Stimulated activated CD8-positive, alpha-beta memory T cell treated with anti-CD3 and anti-CD28 coated beads, Interleukin-4, amount 100 ng/mL, for 4 hours (primary cell): ENCODE measurements around the gene NACC1.
A peak's percentile ranks its signal among the peaks of the same experiment; 100 is the strongest.

Experiments used
- DNase-seq, 2 donors: peaks; one replicate each; pipeline ENCODE4 v3.0.0-alpha.2; 2020; ENCODE audit warnings: low read depth in 2 of 2, low spot score in 1 of 2

Gene NACC1

DNA sequence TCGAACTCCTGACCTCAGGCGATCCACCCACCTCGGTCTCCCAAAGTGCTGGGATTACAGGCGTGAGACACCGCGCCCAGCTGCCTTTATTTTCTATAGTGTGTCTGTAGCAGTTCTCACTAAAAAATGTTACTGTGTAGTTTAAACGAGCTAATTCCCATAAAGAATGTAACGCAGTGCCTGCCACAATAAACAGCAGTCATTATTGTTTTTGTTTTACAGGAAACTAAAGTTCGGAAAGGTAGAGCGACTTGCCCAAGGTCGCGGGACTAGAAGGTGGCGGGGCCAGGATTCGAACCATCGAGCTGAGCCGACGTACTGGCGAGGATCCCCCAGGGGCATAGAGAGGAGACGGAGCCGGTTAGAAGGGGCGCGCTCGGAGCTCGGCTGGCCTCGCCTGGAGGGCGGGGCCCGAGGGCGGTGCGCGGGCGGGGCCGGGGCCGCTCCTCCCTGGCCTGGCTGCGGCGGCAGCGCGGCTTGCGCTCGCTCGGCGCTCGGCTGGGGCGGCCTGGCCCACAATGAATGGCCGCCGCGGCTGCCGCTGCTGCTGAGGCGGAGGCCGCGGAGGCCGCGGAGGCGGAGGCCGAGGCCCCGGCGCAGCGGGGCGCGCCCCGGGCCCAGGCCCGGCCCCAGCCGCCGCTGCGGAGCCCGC, at the start of gene NACC1:
Gene NACC1, plus strand, starts transcription at position 493 of the 652 bp plus-strand sequence. CDS start 16,944 bp downstream, outside the sequence.
- DNase-seq: peak; percentile 65 to 81

DNA sequence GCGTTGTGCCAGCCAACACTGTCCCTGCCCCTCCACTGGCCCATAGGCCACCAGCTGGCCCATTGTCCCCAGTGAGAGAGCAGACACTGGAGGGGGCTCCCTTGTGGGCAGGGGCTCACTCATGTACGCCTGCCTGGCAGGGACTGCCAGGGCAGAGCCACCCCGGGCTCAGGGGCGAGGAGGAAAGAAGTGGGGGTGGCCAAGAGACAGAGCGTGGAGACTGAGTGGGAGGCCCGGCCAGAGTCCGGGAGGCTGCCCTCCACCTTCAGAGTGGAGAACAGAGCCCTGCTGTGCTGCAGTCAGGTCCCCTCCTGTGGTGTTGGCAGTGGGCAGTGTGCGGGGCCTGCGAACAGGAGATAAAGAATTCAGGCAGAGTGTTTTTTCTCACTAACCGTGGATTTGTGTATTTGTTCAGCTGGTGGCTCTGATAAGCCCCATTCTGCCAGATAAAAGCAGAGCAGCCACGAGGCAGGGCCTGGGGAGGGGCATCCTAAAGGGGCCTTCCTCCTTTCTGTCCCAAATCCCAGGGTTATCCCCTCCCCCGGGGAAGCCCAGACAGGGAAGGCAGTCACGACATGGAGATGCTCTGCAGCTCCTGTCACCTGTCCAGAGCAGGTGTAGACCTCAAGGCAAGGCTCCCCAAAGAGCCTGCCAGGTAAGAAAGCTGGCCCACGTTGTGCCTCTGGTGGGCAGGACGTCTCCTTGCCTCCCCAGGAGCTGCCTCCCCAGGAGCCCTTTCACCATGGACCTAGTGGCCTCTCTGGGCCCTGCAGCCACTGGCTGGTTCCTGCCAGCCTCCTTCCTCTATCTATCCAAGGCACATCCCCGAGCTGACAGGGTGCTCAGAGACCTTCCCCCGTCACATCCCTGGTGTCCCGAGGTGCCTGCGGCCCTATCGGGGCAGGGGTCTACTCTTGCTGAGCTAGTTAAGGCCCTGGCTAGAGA, 48.4 kb upstream of the NACC1 start:
- DNase-seq: no peak

DNA sequence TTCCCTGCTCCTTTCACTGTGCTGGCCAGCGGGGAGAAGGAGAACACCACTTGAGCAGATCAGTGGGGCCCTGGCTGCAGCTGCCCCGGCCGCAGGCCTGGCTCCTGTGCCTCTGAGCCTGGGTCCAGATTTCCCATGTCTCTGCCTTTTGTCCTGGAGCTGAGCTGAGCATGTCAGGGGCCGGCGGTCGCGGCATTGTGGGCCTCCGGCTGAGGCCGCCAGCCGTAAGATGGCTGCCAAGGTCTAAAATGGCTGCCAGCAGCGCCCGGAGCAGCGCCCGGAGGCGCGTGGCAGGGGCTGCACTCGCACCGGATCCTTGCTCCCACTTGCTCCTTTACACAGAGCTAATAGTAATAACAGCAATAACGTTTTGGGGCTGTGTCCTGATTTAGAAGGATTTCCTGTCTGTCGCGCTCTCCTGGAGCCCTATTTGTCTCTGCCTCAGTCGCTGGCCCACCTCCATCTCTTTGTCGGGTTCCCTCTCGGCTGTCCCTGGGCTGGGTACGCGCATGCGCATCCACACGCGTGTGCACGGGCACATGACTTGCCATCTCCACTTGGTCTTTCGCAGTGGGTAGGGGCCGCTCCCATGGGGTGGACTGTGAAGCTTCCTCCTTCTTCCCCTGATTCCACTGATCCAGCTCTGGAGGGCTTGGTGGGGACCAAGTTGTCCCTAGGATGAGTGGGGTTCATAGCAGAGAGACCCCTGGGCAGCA, 47.5 kb upstream of the NACC1 start:
- DNase-seq: no peak

DNA sequence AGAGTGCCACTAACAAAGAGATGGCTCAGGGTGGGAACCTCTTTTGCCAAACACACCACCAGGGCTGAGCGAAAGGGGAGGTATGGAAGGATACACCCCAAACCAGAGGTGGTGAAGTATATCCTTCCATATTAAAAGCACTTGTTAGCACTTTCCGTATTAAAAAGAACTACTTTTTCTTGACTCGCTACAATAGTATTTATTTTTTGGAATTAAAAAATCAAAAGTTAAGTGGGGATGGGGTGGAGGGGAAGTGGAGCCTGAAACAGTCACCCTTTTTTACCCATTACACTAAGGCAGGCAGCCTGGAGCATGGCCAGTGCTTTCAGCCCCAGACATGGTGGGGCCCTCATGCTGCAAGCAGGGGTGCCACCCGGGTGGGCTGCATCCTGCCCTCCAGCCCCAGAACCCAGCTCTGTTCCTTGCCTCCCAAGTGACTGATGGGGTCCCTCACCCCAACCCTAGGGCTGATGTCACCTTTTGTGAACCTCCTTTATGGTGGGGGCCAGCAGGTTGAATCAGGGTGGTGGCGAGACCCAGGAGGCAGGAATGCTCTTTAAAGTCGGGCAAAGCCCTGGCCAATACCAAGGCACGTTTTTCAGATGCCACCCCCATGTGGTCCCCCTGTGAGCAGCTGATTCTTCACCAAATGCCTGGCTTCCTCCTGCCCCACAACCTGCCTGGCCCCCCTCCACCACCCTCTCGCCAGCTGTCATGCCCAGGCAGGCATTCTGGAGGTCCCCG, 46.4 kb upstream of the NACC1 start:
- DNase-seq: no peak

DNA sequence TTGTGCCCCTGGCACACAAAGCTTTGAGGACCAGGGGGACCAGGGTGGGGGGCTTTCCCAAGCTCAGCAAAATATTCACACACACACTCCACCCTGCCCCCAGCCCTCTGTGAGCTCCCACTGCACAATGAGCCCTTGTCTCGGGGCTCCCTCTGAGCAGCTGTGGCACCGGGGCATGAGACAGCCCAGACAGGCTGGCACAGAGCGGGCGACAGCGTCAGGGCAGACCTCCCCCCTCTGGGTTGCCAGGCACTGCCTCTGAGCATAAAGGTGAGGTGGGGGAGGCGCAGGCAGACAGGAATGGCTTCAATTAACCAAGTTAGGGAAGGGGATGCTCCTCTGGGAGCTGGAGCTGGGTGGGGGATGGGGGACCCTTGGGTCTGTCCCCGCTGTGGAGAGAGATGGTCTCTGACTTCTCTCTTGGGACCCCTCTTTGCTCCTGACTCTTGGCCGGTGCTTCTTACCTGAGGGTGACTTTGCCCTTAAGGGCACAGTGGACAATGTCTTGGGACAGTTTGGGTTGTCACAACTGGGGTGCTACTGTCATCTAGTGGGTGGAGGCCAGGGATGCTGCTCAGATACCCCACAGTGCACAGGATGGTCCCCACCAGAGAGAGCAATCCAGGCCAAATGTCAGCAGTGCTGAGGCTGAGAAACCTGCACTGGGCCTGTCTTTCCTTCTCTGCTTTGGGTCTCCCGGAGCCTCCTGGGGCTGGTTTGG, 45.7 kb upstream of the NACC1 start:
- DNase-seq: no peak

DNA sequence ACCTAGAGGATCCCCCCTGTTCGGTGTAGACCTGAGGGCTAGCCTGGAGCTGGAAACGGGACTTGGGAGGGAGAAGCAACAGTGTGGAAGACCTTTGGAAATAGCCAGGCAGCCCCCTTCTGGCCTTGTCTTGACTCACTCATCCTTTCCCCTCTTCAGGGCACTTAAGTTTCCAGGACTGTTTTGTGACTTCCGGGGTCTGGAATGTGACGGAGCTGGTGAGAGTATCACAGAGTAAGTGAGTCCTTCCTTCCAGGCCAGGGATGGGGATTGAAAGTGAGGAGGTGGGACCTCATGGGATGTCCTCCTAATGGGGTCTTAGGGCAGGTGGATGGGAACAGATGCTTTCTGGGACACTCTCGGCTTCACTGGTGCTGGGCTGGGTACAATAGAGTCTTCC, 44.8 kb upstream of the NACC1 start:
- DNase-seq: no peak

DNA sequence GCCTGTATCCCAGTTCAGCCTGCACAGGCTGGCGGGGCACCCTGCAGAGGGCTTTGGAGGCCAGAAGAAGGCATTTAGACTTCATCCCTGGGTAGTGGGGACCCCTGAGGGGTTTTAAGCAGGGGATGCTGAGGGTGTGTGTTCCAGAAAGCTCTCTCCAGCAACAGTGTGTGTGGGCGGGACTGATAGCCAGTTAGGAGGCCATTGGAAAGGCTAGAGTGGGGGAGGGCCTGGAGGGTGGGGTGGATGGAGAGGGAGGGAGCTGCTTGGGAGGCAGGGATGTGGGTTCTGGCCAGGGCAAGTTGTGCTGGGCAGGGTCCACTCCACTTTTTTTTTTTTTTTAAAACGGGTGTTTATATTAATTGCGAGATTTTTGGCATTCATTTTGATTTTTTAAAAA, 43.7 kb upstream of the NACC1 start:
- no peak for DNase-seq

DNA sequence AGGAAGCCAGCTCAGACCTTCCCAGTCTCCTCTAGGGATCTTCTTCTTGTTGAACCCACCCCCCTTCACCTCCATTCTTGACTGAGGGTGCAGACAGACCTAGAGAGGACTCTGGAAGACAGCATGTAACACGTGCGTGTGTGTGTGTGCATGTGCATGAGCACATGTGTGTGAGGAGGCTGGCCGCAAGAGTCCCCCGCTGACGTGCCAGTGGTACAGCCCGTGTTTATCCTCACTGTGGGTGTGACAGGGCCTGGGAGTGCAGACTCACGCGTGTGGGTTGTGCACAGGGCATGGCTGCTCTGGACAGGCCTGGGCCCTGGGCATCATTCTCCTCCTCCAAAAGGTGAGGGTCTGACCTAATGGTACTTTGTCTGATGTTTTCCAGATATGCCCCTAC, 41.7 kb upstream of the NACC1 start:
- no peak for DNase-seq

DNA sequence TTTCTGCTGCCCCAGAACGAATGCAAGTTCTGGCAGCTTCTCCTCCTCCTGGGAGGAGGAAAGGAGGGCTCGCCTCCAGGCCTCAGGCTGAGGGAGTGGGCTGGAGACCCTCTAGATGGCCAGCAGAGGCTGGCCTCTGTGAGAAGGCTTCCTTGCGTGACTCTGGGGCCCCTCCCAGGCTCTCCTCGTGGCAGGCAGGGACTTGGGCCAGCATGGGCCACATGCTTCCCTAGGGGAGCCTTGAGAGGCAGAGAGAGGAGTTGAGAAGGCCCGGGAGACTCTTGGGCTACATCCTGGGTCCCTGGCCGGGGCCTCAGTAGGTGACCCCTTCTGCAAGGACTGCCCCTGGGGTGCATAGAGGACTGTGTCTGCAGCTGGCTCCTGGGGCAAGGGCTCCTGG, 41.3 kb upstream of the NACC1 start:
- DNase-seq: no peak

DNA sequence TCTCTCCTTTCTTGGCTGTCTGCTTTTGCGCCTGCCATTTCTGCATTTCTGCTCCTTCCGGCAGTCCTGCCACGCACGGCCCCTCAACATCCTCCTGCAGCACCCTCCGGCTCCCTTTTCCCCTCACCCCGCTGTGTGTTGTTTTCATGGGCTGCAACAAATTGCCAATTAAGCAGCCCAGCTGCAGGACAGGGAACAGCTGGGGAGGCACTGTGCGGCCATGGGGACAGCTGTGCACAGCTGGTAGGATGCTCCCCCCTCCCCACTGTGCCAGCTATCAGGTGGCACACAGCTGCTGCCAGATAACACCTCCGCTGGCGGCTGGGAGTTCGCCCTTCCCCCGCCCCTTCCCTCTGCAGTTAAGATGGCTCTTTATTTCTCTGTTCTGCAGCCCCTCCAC, 40.8 kb upstream of the NACC1 start:
- no peak for DNase-seq

DNA sequence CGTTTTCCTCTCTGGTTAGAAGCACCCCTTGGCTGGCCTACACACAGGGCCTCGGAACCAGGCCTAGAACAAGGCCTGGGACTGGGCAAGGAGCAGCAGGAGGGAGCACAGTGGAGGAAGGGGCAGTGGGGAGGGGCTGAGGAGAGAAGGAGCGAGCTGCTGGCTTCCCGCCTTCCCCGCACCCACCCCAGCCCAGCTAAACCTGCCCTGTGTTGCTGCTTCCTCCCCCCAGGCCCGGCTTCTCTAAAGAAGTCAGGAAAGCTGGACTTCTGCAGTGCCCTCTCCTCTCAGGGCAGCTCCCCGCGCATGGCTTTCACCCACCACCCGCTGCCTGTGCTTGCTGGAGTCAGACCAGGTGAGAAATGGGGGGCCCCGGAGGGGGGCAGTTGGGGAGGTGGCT, 39.7 kb upstream of the NACC1 start:
- no peak for DNase-seq

DNA sequence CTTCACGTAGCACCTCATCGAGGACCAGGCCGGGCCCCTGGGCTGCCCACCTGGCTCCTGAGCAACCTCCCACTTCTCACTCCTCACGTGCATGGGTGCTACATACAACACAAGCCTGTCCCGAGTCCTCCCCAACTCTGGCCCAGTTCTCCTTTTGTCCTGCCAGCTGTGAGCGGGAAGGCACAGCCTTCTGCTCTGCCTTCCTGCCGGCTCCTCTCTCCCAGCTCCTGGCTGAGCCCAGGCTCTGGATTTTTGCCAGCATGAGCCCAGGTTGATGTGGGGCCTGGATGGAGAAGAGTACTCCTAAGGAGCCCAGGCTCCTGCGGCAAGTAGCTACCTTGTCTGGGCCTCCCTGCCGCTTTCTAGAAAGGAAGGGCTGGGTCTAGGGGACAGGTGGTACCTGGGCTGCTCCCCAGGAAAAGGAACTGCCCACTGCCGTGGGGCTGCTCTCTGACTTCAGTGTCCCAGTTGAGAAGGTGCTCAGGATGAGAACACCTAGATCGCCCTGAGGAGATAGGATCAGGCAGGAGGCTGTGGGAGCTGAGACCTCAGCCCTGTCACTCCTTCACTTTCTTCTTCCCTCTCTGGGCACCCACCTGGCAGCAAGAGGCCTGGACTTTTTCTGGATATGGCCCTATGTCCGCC, 39.0 kb upstream of the NACC1 start:
- no peak for DNase-seq

DNA sequence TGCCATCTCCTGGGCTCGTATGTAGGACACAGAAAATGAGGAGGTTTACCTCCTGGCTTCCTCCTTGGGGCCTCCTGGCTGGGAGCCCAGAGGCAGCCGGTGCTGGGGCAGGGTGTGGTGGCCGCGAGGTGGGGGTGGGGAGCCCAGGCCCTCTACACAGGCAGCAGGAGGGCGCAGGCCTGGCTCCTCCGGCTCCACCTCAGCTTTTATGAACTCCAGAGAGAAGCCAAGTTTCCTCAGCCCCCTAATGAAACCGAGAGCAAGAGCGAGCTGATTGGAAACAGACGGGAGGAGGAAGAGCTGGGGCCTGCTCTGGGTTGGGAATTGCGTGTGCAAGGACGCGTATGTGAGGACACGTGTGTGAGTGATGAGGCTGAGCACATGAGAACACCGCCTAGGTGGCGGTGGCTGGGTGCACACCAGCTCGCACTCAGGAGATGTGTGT, 38.5 kb upstream of the NACC1 start:
- DNase-seq: no peak

DNA sequence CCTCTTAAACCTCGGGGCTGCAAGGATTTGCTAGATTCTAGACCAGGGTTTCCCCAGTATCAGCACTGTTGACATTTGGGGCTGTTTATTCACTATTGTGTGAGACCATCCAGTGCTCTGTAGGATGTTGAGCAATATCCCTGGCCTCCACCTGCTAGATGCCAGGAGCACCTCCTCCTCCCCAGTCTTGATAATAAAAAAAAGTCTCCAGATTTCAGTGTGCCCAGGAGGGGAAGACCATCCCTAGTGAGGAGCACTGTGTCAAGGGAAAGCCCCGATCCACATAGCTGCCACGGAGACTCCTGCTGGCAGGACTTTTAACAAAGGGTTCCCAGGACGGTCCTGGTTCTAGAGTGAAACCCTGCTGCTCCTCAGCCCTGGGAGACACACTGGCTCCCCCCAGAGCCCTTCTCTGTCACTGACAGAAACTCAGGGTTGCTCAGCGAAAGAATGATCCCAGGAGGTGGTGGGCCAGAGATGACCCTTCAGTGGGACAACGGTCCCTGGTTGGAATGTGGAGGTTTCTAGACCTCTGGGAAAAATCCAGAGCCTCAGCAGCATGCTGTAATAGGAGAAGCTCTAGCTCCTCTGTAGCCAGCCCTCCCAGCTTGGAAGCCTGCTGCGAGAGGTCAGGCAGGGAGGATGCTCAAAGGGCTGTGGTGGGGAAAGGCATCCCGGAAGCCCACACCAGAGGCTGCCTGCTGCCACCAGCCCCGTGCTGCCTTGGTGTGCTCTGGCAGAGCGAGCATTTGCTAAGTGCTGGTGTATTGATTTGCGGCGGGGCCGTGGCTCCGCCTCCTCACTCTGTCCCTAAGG, 35.7 kb upstream of the NACC1 start:
- no peak for DNase-seq

DNA sequence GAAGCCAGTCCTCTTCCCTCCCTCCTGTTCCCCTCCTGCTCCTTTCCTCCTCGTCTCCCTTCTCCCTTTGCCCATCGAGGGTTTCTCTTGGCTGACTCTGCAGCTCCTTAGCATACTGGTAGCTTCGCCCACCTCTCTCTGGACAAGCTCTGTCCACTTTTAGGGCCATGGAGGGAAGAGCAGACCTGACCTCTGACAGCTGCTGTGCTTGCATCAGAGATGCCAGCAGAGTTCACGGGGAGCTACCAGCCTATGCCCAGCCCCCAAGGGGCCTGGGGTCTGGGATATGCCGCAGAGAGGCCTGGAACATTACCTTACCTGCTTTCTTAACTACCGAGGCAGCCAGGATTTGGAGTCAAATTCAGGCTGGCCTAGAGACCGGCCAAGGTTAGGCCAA, 35.1 kb upstream of the NACC1 start:
- DNase-seq: no peak

DNA sequence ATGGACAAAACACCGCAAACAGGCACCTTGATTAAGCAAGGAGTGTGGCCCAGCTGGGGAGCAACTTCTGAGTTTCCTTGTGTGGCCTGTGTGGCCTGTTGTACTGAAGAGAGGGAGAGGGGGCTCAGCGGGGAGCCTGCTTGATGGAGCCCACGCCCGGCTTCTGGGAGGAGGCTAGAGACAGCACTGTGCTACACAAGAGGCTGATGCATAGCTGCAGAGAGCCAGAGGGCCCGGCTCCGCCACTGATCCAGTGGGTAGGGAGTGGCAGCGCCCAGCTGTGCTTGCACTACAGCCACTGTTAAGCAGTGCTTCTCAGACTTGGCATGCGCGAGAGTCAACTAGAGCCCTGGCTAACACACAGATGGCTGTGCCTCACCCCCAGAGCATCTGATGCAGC, 34.4 kb upstream of the NACC1 start:
- DNase-seq: no peak

DNA sequence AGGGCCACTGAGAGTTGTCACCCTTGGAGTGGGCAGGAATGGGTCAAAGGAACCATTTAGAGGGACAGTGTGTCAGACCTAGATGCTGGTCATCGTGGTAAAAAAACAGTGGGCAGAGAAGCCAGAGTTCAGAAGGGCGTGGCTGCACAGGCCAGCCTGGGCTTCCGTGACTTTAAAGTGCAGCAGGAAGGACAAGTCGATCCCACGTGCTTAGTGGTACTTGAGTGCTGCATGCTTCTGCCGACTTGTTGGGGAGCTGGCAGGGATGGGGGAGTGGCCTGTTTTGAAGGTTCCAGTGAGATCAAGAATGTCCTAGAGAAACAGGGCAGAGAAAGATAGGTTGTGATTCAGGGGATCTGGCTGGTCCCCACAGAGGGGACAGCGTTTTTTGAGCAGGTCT, 32.4 kb upstream of the NACC1 start:
- no peak for DNase-seq

DNA sequence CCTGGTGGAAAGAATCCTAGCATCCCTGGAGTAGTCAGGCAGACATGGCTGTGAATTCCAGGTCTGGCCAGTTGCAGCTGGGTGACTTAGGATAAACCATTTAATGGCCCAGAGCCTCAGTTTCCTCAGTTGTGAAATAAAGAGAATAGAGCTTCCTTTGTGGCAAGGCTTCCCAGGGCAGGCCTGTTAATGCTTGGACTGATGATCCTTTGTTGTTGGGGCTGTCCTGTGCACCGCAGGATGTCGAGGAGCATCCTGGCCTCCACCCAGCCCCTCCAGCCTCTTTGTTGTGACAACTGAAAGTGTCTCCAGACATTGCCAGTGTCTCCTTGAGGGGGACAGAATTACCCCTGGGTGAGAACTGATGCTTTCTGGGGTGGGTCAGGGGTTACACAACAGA, 31.7 kb upstream of the NACC1 start:
- no peak for DNase-seq

DNA sequence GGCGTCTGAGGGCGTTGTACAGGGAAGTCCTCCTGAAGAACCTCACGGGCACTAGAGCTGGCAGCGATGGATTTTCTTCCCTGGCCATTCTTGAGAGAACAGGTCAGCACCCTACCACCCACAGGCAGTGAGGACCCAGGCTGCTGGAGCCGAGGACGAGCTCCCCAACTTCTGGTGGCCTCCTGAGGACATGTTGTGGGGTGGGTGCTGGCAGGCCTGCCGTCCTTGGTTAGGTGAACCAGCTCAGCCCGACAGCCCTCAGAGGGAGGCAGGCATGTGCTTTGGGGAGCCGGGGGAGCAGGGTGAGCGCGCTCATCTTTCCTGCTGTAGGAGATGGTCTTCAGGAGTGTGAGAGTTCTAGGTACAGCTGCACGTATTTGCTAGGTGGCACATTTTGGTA, 30.8 kb upstream of the NACC1 start:
- no peak for DNase-seq
